BE2C (cell line): ENCODE data around the gene SMU1.
"Not testable (repeated sequence)": the region's sequence is repeated elsewhere in the genome, so short reads cannot be mapped to it uniquely, and the experiment has no call there.

Source experiments
- DNase-seq: peaks from one replicate; pipeline ENCODE4 v3.0.0-alpha.2; 2020
- H3K27me3 ChIP-seq: fragments of 250-450 bp; sonication (Bioruptor Pico); 2 replicates; pipeline ENCODE4 v1.5.1; 2020; ENCODE audit warnings: mild to moderate bottlenecking
- H3K36me3 ChIP-seq: fragments of 250-450 bp; sonication (Bioruptor Pico); 2 replicates; pipeline ENCODE4 v1.5.1; 2020; ENCODE audit warnings: mild to moderate bottlenecking
- H3K4me1 ChIP-seq: fragments of 250-450 bp; sonication (Bioruptor Pico); 2 replicates; pipeline ENCODE4 v1.5.1; 2020
- H3K4me3 ChIP-seq: 2 replicates; pipeline ENCODE4 v1.5.1; 2011; ENCODE audit warnings: low read depth, low read length
- H3K9me3 ChIP-seq: fragments of 250-450 bp; sonication (Bioruptor Pico); 2 replicates; pipeline ENCODE4 v1.5.1; 2020
- TF ChIP-seq, protein P1 (sequence below): IDR thresholded peaks from 2 replicates; pipeline ENCODE4 v1.5.1; 2012; ENCODE audit warnings: mild to moderate bottlenecking, low read depth, low read length

The SMU1 gene

DNA sequence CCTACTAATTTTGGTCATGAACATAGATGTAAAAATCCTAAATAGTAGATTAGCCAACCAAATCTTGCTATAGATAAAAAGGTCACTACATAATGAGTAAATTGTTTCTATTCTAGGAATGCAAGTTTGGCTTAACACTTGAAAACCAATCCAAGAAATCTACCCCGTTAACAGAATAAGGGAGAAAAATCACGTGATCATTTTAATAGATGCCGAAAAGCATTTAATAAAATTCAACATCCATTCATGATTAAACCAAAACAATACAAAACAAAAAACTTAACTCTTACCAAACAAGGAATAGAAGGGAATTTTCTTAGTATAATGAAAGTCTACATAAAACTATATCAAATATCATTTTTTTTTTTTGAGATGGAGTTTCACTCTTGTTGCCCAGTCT, 20.7 kb upstream of the SMU1 start:
- Histone ChIP-seq H3K4me3 (no peak overlapping the region), H3K4me1 (no peaks in the 10 kb centered on the region), H3K27me3 (no peaks in the 10 kb centered on the region), H3K9me3 (no peaks in the 10 kb centered on the region), H3K36me3 (no peaks in the 10 kb centered on the region)
- no peak for DNase-seq
- TF ChIP-seq, protein P1, sequence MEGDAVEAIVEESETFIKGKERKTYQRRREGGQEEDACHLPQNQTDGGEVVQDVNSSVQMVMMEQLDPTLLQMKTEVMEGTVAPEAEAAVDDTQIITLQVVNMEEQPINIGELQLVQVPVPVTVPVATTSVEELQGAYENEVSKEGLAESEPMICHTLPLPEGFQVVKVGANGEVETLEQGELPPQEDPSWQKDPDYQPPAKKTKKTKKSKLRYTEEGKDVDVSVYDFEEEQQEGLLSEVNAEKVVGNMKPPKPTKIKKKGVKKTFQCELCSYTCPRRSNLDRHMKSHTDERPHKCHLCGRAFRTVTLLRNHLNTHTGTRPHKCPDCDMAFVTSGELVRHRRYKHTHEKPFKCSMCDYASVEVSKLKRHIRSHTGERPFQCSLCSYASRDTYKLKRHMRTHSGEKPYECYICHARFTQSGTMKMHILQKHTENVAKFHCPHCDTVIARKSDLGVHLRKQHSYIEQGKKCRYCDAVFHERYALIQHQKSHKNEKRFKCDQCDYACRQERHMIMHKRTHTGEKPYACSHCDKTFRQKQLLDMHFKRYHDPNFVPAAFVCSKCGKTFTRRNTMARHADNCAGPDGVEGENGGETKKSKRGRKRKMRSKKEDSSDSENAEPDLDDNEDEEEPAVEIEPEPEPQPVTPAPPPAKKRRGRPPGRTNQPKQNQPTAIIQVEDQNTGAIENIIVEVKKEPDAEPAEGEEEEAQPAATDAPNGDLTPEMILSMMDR, result no peak

DNA sequence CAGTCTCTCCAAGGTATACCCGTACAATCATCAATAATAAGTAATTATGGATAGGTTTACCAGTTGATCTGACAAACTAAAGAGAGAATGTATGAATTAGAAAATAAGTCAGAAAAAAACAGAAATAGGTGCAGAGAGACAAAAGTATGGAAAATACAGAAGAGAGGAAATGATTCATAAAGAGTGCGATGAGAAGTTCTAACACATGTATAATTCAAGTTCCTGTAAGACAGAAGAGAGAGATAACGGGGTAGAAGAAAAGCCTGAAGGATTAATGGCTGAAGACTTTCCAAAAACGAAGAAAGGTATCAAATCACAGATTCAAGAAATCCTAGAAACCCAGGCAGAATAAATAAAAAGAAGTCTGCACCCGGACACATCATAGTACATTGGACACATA, 16.2 kb upstream of the SMU1 start:
- Histone ChIP-seq H3K4me1 (no peaks in the 10 kb centered on the region), H3K4me3 (no peak overlapping the region), H3K36me3 (no peaks in the 10 kb centered on the region), H3K27me3 (no peaks in the 10 kb centered on the region; the same call in 1 of the 2 replicates), H3K9me3 (no peaks in the 10 kb centered on the region; the same call in 1 of the 2 replicates)
- TF ChIP-seq, protein P1, result no peak
- no peak for DNase-seq

DNA sequence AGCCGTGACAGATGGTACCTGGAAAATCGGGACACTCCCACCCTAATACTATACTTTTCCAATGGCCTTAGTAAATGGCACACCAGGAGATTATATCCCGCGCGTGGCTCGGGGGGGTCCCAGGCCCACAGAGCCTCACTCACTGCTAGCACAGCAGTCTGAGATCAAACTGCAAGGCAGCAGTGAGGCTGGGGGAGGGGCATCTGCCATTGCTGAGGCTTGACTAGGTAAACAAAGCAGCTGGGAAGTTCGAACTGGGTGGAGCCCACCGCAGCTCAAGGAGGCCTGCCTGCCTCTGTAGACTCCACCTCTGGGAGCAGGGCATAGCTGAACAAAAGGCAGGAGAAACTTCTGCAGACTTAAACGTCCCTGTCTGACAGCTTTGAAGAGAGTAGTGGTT, 9.2 kb upstream of the SMU1 start:
- H3K4me1 ChIP-seq, H3K4me3 ChIP-seq, H3K36me3 ChIP-seq, DNase-seq, H3K27me3 ChIP-seq, H3K9me3 ChIP-seq: not testable (repeated sequence)

DNA sequence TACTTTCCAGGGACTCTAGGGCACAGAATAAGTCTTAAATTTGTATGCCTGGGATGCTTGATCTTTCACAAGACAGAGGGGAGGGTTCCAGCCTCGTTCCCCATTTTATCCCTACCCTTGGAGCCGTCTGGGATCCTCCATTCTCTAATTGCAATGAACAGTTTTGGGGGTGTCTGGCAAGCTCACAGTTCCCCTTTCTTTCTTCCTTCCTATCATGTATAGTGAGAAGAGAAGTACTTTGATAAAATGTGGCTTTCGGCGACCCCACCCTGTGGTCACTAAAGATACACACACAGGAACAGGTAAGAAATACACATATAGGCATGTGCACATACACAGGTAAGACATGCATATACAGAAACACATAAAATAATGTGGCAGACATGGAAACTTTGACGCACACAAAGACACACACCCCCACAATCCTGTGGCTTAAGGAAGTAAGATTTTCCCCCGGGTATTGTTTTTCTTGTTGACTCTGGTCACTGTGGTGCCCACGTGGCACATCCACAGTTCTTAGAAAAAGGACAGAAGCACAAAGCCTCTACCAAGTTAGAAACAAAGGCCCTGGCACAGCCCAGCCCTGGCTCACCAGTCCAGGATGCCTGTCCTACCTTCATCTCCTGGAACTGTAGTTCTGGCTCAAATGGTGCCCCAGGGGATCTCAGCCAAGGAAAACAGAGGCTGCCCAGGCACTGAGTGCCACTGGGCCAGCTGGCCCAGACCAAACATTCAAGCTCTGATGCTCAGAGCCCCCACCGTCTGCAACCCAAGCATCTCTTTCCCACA, 6.3 kb upstream of the SMU1 start:
- no peaks in the 10 kb centered on the region for H3K27me3 ChIP-seq
- TF ChIP-seq, protein P1, result no peak
- no peaks in the 10 kb centered on the region for H3K36me3 ChIP-seq
- no peak overlapping the region for H3K4me3 ChIP-seq
- no peaks in the 10 kb centered on the region for H3K9me3 ChIP-seq
- DNase-seq, result no peak
- H3K4me1 ChIP-seq, result peaks cover 2% of the 10 kb centered on the region; the same call in 1 of the 2 replicates

DNA sequence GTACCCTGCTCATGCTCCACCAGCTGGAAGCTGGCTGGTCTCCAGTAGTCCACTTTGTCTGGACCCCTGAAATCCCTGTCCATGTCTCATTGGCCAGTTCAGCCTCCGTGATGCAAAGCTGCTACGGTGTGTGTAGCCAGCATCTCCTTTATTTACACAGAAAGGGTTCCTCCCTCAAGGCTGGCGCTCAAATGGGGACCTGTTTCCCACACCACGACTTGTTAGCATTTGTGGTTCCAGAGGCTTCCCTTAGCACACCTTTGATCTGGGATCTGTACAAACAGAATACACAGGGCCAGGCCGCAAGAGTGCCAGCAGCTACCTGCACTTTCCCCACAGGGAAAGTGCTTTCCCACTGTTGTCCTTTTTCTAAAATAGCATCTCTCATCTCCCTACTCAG, 5.7 kb upstream of the SMU1 start:
- TF ChIP-seq, protein P1, result no peak
- no peak for DNase-seq
- Histone ChIP-seq H3K4me1 (peaks cover 2% of the 10 kb centered on the region; the same call in 1 of the 2 replicates), H3K36me3 (no peaks in the 10 kb centered on the region), H3K4me3 (no peak overlapping the region), H3K9me3 (no peaks in the 10 kb centered on the region), H3K27me3 (no peaks in the 10 kb centered on the region)

DNA sequence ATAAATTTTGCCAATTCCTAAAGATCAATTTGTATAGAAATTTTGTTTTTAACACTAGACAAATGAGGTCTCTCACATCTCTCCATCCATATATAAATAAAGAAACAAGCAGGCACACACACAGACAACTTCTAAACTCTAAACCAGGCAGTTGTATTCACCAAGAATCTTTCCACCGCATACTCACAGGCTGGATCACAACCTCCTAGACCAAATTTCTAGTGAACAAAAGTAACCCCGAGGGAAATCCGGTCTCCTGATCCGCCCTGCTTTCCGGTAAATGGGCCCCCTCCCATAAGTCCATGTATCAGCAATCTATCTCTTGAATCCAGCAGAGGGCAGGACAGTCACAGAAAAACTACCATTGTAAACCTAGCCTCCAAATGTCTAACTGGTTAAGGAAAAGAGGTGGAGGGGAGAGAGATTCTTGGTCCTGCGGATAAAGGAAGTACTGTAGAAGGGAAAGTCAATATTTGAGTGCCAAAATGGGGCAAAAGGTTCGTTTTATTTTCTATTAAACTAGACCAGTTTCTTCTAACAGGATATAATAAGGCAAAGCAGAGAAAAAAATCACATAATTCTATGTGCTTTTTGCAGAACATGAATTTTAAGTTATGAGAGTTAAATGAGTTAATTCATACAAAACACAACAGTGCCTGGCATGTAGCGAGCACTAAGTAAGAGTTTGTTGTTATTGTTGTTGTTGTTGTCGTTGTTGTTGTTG, 4.8 kb upstream of the SMU1 start:
- peak; percentile 70 for DNase-seq
- H3K36me3 ChIP-seq, result no peaks in the 10 kb centered on the region
- H3K4me3 ChIP-seq, result peak overlapping the region; percentile 1; the same call in 1 of the 2 replicates
- TF ChIP-seq, protein P1, result peak; percentile 85
- H3K27me3 ChIP-seq, result no peaks in the 10 kb centered on the region
- H3K9me3 ChIP-seq, result no peaks in the 10 kb centered on the region
- peaks cover 2% of the 10 kb centered on the region; the same call in 1 of the 2 replicates for H3K4me1 ChIP-seq
